NCI-H226 (cell line): ENCODE measurements around the gene ZNF618.

ENCODE experiments used
- DNase-seq: peaks from one replicate; pipeline ENCODE4 v3.0.0-alpha.2; 2015

Gene ZNF618

GRCh38 chr9:113876151-113876992, at the start of gene ZNF618:
Gene ZNF618, plus strand, starts transcription at chr9:113876309. Its CDS starts 72 bp downstream, at chr9:113876381.
- DNase-seq, result peak; percentile 13

- DNase-seq, result no peak
These were observed 47.9 kb upstream of the ZNF618 start for GRCh38 chr9:113828221-113828620.

- DNase-seq, result no peak
These were observed 38.8 kb upstream of the ZNF618 start for GRCh38 chr9:113837334-113837733.

- no peak for DNase-seq
These were observed 34.0 kb upstream of the ZNF618 start for GRCh38 chr9:113842086-113842485.

- DNase-seq, result no peak
These were observed 31.6 kb upstream of the ZNF618 start for GRCh38 chr9:113844466-113844865.

- no peak for DNase-seq
These were observed 24.8 kb upstream of the ZNF618 start for GRCh38 chr9:113851359-113851758.

GRCh38 chr9:113851873-113852272, 24.2 kb upstream of the ZNF618 start:
- DNase-seq, result no peak

GRCh38 chr9:113853333-113853732, 22.8 kb upstream of the ZNF618 start:
- no peak for DNase-seq

GRCh38 chr9:113854310-113854709, 21.8 kb upstream of the ZNF618 start:
- no peak for DNase-seq

GRCh38 chr9:113857875-113858274, 18.2 kb upstream of the ZNF618 start:
- DNase-seq, result no peak

- no peak for DNase-seq
These were observed 17.8 kb upstream of the ZNF618 start for GRCh38 chr9:113858282-113858681.

- DNase-seq, result no peak
These were observed 12.8 kb upstream of the ZNF618 start for GRCh38 chr9:113863345-113863744.

- no peak for DNase-seq
These were observed 7.6 kb upstream of the ZNF618 start for GRCh38 chr9:113868501-113868900.

- DNase-seq, result no peak
These were observed 3.5 kb upstream of the ZNF618 start for GRCh38 chr9:113872485-113873143.

GRCh38 chr9:113873446-113873845, 2.7 kb upstream of the ZNF618 start:
- no peak for DNase-seq

- no peak for DNase-seq
These were observed 2.2 kb upstream of the ZNF618 start for GRCh38 chr9:113873926-113874325.

GRCh38 chr9:113875459-113876150, 504 bp upstream of the ZNF618 start:
- DNase-seq, result no peak

GRCh38 chr9:113876993-113877368, 872 bp downstream of the ZNF618 start:
- no peak for DNase-seq

GRCh38 chr9:113879318-113879717, 3.2 kb downstream of the ZNF618 start:
- DNase-seq, result no peak

GRCh38 chr9:113879911-113880310, 3.8 kb downstream of the ZNF618 start:
- DNase-seq, result peak; percentile 43

GRCh38 chr9:113882181-113882580, 6.1 kb downstream of the ZNF618 start:
- DNase-seq, result no peak

GRCh38 chr9:113882636-113883164, 6.6 kb downstream of the ZNF618 start:
- DNase-seq, result no peak
